Motor neuron (in vitro differentiated cells): Measurements from ENCODE around the gene DYNC2LI1. TPM values are rescaled to one million over a fixed set of nuclear protein-coding genes. Genes with fewer than 3 reads are reported as not detected.

Experiments
- ATAC-seq, 8 experiments: fragments of 200-7000 bp; cut with Tn5 transposase; replicated peaks in 6 of 8; 2 replicates each; pipeline ENCODE4 v1.8.0; 2021; ENCODE audit warnings: mild to moderate bottlenecking in 8 of 8, moderate library complexity in 8 of 8
- H3K27ac ChIP-seq, 2 donors: fragments of 250-450 bp; sonication (Bioruptor Pico); 2 replicates each; pipeline ENCODE4 v1.9.0; 2021; ENCODE audit warnings: antibody characterized with exemption in 2 of 2, mild to moderate bottlenecking in 2 of 2, moderate library complexity in 1 of 2
- H3K4me1 ChIP-seq, 2 donors: fragments of 250-450 bp; sonication (Bioruptor Pico); replicated peaks in 1 of 2; 2 replicates each; pipeline ENCODE4 v1.6.1; 2021; ENCODE audit warnings: antibody characterized with exemption in 2 of 2, mild to moderate bottlenecking in 2 of 2, moderate library complexity in 1 of 2
- H3K4me3 ChIP-seq, 5 donors: fragments of 250-450 bp; sonication (Bioruptor Pico); 2 replicates each; pipeline ENCODE4 v1.9.0; 2021; ENCODE audit warnings: antibody characterized with exemption in 5 of 5, mild to moderate bottlenecking in 5 of 5, moderate library complexity in 4 of 5
- WGBS, 10 experiments: fragments of 450-650 bp; shearing (Covaris generic); methylation state at CpG; one replicate each; pipeline ENCODE4 v1.0.0; 2022; 5-methylcytosine and 5-hydroxymethylcytosine counted together
- in situ Hi-C, 9 experiments: fragments of 400-800 bp; cut with MboI; loops; one replicate each; pipeline ENCODE4 v1.15.0; 2021; ENCODE audit warnings: low sequenced_read_pairs in 9 of 9, low pct_unique_long_range_greater_than_20kb in 2 of 9; ENCODE audit not compliant: unreplicated experiment in 9 of 9
- total RNA-seq, 8 experiments: library from RNA; unstranded; fragments of 300-600 nt; gene quantifications; 2 replicates each; pipeline versions ENCODE4 v1.2.3 to v1.2.4, GENCODE V29; 2022

The DYNC2LI1 gene
- total RNA-seq, 8 experiments from 2014 or later: 20.3 to 56.0 (median 32.4) TPM

DNA sequence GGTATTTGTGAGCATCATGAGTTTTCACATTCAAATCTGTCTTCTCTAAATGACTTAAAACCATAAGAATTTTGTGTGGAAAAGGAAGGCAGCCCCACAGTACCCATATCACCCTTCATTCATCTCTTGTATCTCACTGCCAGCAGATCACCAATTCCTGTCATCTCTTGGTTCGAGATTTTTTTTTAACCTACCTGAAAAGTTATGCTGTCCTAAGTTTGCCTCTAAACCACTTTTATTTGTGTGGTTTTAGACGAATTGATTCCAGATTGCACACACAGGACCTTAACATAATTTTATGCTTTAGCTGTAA, 32.8 kb downstream of the DYNC2LI1 start:
- no peak for ATAC-seq
- no peak overlapping the region for H3K4me3 ChIP-seq
- in situ Hi-C loops: no loop called here
- H3K27ac ChIP-seq: no peak overlapping the region
- H3K4me1 ChIP-seq: peaks cover 0 to 16% of the 10 kb centered on the region in 2 donors
- WGBS, 10 experiments: 69 to 89% (median 80%) methylated on average over 1 to 2 of the region's 2 CpGs; no CpG with 5 or more reads in 2 of the 10 experiments

DNA sequence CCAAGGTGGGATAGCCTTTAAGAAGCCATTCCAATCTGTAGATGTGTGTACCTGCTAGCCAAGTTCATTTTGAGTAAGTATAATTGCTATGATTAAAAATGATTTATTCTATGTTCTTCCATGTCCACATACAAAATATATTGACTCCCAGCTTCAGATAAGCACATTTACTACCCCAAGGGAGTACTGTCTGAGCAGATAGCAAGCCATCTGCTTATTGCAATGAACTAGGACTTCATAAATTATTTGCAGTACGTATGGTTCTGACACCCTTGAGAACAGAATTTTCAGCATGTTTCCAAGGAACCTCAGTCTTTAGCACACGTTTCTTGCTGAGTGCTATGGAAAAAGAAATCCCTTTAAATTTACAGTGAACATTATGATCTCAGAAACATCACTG, 36.6 kb downstream of the DYNC2LI1 start:
- Histone ChIP-seq H3K4me3 (no peak overlapping the region), H3K27ac (no peak overlapping the region), H3K4me1 (peaks cover 0 to 16% of the 10 kb centered on the region in 2 donors)
- peak in 3 of 8 experiments; percentile 24 to 46 (median 34) for ATAC-seq
- 43 to 100% (median 60%) methylated on average over 1 to 2 of the region's 2 CpGs; no CpG with 5 or more reads in 3 of the 10 experiments for WGBS, 10 experiments
- in situ Hi-C loops: no loop called here

DNA sequence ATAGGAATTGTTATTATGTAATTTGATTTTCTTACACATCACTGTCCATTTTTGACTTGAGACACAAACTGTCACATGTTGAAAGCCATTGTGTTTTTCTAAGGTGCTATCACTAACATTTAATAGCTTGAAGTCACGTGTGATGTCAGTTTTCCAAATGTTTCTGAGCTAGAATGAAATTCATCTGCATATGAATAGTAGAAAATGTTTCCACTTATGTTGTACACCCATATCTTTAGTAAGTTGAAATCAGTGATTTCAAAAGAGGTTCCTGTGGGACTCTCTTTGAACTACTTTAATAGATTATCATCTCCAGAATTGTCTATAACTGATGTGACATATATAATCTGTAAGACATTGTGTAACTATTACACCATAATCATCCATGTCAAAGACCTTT, 37.0 kb downstream of the DYNC2LI1 start:
- WGBS, 10 experiments: 38 to 89% (median 65%) methylated on average over 1 of the region's 1 CpG
- Histone ChIP-seq H3K4me3 (no peak overlapping the region), H3K27ac (no peak overlapping the region), H3K4me1 (peaks cover 0 to 16% of the 10 kb centered on the region in 2 donors)
- in situ Hi-C loops: no loop called here
- ATAC-seq: no peak

DNA sequence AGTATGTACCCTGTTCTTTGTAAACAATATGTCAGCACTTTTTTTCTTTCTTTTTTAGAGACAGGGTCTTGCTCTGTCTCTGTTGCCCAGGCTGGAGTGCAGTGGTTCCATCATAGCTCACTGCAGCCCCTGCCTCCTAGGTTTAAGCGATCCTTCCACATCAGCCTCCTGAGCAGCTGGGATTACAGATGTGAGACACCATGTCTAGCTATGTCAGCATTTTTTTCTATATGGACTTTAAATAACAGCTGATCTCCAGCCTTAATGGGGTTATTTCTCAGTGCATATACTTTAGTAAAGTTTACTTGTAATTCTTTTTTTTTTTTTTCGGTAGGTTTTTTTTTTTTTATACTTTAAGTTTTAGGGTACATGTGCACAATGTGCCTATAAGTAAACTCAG, 38.2 kb downstream of the DYNC2LI1 start:
- no peak for ATAC-seq

DNA sequence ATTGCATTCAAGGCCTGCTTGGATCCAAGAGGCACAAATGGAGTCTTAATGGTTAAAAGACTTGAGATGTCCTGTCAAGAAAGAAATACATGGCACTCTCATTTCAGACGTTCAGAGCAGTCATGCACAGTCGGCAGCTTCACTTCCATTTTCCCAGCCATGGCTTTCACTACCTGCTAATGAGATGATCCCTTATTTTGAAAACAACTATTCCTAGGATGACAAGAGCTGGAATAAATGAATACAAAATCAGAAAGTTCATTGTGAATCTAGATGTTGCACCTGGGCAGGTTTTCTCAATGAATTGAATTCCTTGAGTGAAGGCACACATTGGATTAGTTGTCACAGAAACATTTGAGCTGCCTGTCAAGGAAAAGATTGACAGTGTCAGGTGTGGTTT, 39.1 kb downstream of the DYNC2LI1 start:
- Histone ChIP-seq H3K4me3 (no peak overlapping the region), H3K27ac (no peak overlapping the region), H3K4me1 (peaks cover 0 to 16% of the 10 kb centered on the region in 2 donors)
- ATAC-seq: no peak
- WGBS, 10 experiments: 60 to 89% (median 77%) methylated on average over 1 to 2 of the region's 2 CpGs; no CpG with 5 or more reads in 5 of the 10 experiments
- in situ Hi-C loops: no loop called here

More for the DNA sequence above, 38.2 kb downstream of the DYNC2LI1 start:
- H3K27ac ChIP-seq: no peak overlapping the region
- WGBS, 10 experiments: 57 to 100% (median 90%) methylated on average over 1 to 2 of the region's 2 CpGs; no CpG with 5 or more reads in 1 of the 10 experiments
- H3K4me3 ChIP-seq: no peak overlapping the region
- H3K4me1 ChIP-seq: peaks cover 0 to 16% of the 10 kb centered on the region in 2 donors
- in situ Hi-C loops: no loop called here

DNA sequence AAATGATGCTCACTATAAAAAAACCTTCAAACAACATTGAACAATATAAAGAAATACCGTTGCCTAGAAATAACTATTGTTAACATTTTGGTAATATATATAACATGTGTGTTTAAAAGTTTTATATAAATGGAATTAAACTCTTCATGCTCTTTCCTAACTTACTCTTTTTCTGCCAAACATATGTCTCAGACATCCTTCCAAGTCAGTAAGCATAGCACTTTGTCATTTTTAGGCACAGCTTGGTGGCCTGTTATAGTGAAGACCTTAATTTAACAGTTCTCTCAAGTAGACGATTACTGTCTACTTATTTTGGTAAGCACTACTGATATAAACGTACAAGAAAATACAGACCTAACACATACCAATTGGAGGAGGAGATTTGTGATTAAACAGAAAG, 40.9 kb downstream of the DYNC2LI1 start:
- in situ Hi-C loops: no loop called here
- H3K4me1 ChIP-seq: peaks cover 0 to 20% of the 10 kb centered on the region in 2 donors
- WGBS, 10 experiments: 23 to 94% (median 89%) methylated on average over 2 to 3 of the region's 3 CpGs
- H3K4me3 ChIP-seq: no peak overlapping the region
- H3K27ac ChIP-seq: no peak overlapping the region
- ATAC-seq: no peak

DNA sequence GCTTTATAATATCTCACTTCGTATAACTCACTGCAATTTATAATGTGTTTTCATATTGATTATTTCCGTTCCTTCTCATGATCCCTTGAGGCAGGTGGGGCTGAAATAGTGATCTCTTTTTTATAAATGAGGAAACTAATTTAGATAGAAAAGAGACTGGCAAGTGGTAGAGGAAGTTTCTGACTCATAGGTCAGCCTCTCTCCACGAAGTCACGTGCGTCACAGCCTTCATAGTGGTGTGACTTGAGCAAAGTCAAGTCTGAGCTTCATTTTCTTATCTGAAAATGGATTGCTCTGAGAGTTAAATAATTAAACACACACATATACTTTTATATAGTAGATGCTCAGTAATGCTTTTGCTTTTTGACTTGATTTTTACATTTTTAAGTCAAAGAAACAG, 44.9 kb downstream of the DYNC2LI1 start:
- peak in 6 of 8 experiments; percentile 28 to 60 (median 38) for ATAC-seq
- Histone ChIP-seq H3K4me3 (no peak overlapping the region), H3K4me1 (peaks cover 10 to 12% of the 10 kb centered on the region in 2 donors), H3K27ac (no peak overlapping the region)
- in situ Hi-C loops: no loop called here
- WGBS, 10 experiments: 43 to 100% (median 69%) methylated on average over 1 to 5 of the region's 5 CpGs

DNA sequence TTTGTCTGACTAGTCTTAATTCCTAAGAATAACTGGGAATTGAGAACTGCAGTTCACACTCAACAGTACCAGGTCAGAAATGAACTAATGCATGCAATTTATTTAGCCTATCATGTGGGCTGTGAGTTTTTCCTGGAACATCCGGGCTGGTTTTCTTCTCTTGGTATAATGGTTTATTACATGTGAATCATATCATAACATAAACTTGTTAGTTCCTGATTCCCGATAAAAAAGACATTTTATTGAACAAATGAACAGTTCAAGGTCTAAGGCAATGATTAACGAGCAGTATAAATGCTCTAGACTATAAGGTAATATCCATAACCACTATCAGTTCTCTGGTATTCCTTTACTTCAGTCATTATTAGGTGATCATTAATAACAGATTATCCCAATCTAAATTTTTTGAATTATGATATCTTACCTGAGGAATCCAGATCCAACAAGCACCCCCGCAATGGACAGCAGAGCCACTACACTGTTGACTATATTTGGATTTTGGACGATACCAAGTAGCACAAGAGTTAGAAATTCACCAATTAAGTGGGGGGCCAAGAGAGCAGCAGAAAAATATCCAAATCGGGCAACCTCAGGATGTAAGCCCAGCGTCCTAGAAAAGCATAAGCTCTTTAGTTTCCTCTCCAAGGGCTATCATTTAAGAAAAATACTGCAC, 45.8 kb downstream of the DYNC2LI1 start:
- in situ Hi-C loops: no loop called here

DNA sequence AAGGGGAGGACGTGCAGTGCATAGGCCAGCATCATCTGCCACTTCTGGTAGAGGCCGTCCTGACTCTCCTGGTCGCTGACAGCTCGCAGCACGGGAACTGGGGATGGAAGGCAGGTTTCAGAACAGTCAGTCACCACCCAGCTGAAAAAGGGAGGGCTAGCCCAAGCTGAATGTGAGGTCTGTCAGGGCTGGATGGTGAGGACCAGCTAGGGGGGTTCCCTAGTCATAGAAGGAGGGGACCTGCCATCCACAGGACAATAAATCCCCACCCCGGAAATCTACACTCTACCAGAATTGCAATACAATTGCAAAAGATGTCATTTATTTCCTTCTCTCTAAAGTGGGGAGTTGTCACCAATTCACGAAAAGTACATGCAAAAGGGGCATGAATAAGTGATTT, 49.0 kb downstream of the DYNC2LI1 start:
- Histone ChIP-seq H3K4me3 (no peak overlapping the region), H3K4me1 (peaks cover 10 to 12% of the 10 kb centered on the region in 2 donors), H3K27ac (no peak overlapping the region)
- 17 to 90% (median 46%) methylated on average over 1 to 6 of the region's 7 CpGs; no CpG with 5 or more reads in 4 of the 10 experiments for WGBS, 10 experiments
- in situ Hi-C loops: no loop called here
- peak in 3 of 8 experiments; percentile 89 to 94 (median 93) for ATAC-seq

More for the DNA sequence above, 45.8 kb downstream of the DYNC2LI1 start:
- 27 to 97% (median 87%) methylated on average over 3 to 6 of the region's 7 CpGs for WGBS, 10 experiments
- H3K27ac ChIP-seq: no peak overlapping the region
- peaks cover 10 to 12% of the 10 kb centered on the region in 2 donors for H3K4me1 ChIP-seq
- H3K4me3 ChIP-seq: no peak overlapping the region
- ATAC-seq: no peak

DNA sequence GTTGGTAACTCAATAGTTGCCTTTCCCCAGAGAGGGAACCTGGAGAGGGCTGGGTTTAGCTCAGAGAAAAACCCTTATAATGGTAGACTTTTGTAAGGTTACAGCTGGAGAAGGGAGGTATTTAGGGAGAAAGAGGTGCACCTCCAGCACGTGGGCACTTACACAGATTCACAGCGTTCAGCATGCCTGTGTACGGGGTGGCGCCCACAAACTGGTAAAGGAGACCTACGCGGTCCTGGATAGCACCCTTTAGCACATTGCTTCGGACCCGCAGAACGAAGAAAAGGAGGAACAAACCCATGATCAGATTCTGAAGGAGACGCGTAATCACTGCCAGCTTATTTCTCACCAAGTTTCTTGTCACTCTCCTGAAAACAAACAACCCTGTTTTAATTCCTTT, 49.9 kb downstream of the DYNC2LI1 start:
- Histone ChIP-seq H3K4me1 (peaks cover 9 to 12% of the 10 kb centered on the region in 2 donors), H3K4me3 (no peak overlapping the region), H3K27ac (no peak overlapping the region)
- WGBS, 10 experiments: 82 to 100% (median 92%) methylated on average over 1 to 11 of the region's 11 CpGs; no CpG with 5 or more reads in 4 of the 10 experiments
- ATAC-seq: no peak
- in situ Hi-C loops: no loop called here

DNA sequence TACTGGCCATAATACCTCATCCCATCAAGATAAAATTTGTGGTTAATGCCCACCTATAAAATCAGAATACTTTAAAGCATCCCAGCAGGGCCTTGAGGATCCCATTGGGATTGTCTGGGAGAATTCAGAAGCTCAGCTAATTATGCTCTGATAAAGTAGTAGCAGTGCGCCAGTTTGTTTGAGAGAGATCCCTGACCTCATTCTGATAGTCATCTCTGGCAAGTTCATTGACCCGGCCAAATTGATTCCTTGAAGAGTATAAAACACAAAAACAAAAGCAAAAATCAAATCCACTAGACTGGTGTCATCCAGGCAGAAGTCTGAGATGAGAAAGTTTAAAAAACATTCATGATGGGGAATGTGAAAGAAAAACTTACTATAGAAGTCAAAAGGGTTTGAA, 50.7 kb downstream of the DYNC2LI1 start:
- 75 to 100% (median 88%) methylated on average over 1 to 2 of the region's 2 CpGs; no CpG with 5 or more reads in 4 of the 10 experiments for WGBS, 10 experiments
- ATAC-seq: no peak
- in situ Hi-C loops: no loop called here
- Histone ChIP-seq H3K4me1 (peaks cover 7 to 12% of the 10 kb centered on the region in 2 donors), H3K27ac (no peak overlapping the region), H3K4me3 (no peak overlapping the region)

DNA sequence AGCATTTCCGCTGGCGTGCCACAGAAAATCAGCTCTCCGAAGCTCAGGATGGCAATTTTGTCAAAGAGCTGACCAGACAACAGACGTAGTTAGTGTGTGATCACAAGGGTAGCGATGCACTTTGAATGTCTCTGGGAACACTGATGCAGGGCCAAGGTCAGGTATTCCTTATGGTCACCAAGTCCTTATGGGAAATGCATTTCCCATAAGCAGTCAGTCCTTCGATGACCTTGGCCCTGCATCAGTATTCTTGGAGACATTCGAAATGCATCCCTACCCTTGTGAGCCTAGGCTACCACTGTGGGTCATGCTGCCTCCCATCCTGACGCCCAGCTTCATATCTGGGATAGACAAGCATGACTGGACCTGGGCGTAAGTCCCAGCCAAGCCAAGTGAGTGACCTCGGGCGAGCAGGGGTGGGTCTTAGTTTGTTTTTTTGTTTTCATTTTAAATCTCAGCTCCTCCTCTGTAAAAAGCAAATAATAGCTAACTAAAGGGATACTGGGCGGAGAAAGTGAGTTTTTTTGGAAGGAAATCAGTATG, 51.2 kb downstream of the DYNC2LI1 start:
- peaks cover 7 to 12% of the 10 kb centered on the region in 2 donors for H3K4me1 ChIP-seq
- no peak overlapping the region for H3K27ac ChIP-seq
- in situ Hi-C loops: no loop called here
- WGBS, 10 experiments: 45 to 100% (median 87%) methylated on average over 1 to 12 of the region's 12 CpGs
- no peak overlapping the region for H3K4me3 ChIP-seq
- peak in 2 of 8 experiments; percentile 30 to 47 for ATAC-seq

DNA sequence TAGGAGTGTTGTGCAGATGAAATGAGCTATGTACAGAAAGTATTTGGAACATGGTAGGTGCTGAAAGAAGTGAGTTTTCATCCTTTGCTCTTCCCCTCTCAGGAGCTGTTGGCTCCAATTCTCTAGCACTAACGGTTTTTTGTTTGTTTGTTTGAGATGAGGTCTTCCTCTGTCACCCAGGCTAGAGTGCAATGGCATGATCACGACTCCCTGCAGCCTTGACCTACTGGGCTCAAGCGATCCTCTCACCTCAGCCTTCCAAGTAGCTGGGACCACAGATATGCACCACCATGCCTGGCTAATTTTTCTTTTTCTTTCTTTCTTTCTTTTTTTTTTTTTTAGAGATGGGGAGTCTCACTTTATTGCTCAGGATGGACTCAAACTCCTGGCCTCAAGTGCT, 52.0 kb downstream of the DYNC2LI1 start:
- WGBS, 10 experiments: 0 to 100% (median 71%) methylated on average over 1 to 3 of the region's 3 CpGs
- H3K4me3 ChIP-seq: no peak overlapping the region
- no peak overlapping the region for H3K27ac ChIP-seq
- ATAC-seq: no peak
- in situ Hi-C loops: no loop called here
- H3K4me1 ChIP-seq: peaks cover 7 to 12% of the 10 kb centered on the region in 2 donors
